A549 (cell line): ENCODE data around the gene ZNRF3. TPM values are rescaled to one million over a fixed set of nuclear protein-coding genes. Genes with fewer than 3 reads are reported as not detected.
"Not testable (repeated sequence)": the region's sequence is repeated elsewhere in the genome, so short reads cannot be mapped to it uniquely, and the experiment has no call there.

Experiments used
- ATAC-seq, 2 experiments: fragments of 200-7000 bp in 1 of 2; fragments of >200 bp in 1 of 2; cut with Nextera tagmentation in 1 of 2; cut with Tn5 transposase in 1 of 2; 3 replicates each; pipeline versions ENCODE4 v1.8.0 to v1.9.1; 2018 to 2020; ENCODE audit warnings: mild to moderate bottlenecking in 1 of 2, moderate library complexity in 1 of 2
- CTCF ChIA-PET: fragments of 300-600 bp; sonication (Branson Sonifier 250); formaldehyde crosslinking; extraction: SDS; loops from one replicate; lab custom pipeline; 2021; ENCODE audit warnings: antibody characterized with exemption, inconsistent platforms; lab: Yijun Ruan, JAX
- POLR2A ChIA-PET: fragments of 350-600 bp; formaldehyde crosslinking; extraction: SDS; loops from one replicate; lab custom pipeline; 2021; ENCODE audit warnings: antibody characterized with exemption, inconsistent platforms; lab: Yijun Ruan, JAX
- DNase-seq, 2 experiments: peaks; one replicate each; pipeline versions ENCODE4 v3.0.0 to v3.0.0-alpha.2; 2011 to 2016; ENCODE audit warnings: low read depth in 1 of 2, low spot score in 1 of 2
- FAIRE-seq: peaks from 2 replicates; lab custom pipeline; 2011; peaks lifted over from hg19 to GRCh38; lab: Jason Lieb, UNC
- H3K27ac ChIP-seq, 2 experiments: fragments of >200 bp; sonication (Bioruptor Twin); formaldehyde crosslinking; 3 replicates each; pipeline ENCODE4 v1.5.1; 2016 to 2017
- H3K4me1 ChIP-seq: fragments of >200 bp; sonication (Bioruptor Twin); formaldehyde crosslinking; 3 replicates; pipeline ENCODE4 v1.6.1; 2016
- H3K4me2 ChIP-seq: fragments of >200 bp; sonication (Bioruptor Twin); formaldehyde crosslinking; 3 replicates; pipeline ENCODE4 v1.6.1; 2016
- H3K4me3 ChIP-seq: fragments of >200 bp; sonication (Bioruptor Twin); formaldehyde crosslinking; 3 replicates; pipeline ENCODE4 v1.5.1; 2016
- H3K9me3 ChIP-seq: fragments of >200 bp; sonication (Bioruptor Twin); formaldehyde crosslinking; 3 replicates; pipeline ENCODE4 v1.6.1; 2016
- BHLHE40 ChIP-seq: IDR thresholded peaks from 2 replicates; pipeline ENCODE4 v1.6.1; 2012; ENCODE audit warnings: low read depth, low read length, inconsistent platforms
- CBX2 ChIP-seq: fragments of 200-600 bp; sonication (generic); IDR thresholded peaks from 2 replicates; pipeline ENCODE4 v1.6.1; 2016; ENCODE audit warnings: low read depth, mild to moderate bottlenecking, borderline replicate concordance
- CBX8 ChIP-seq: fragments of 200-600 bp; sonication (generic); IDR thresholded peaks from 2 replicates; pipeline ENCODE4 v1.6.1; 2016
- EHF ChIP-seq: fragments of 250-450 bp; sonication (Bioruptor Pico); IDR thresholded peaks from 2 replicates; pipeline ENCODE4 v1.5.0; 2020; ENCODE audit warnings: mild to moderate bottlenecking
- FOSB ChIP-seq: fragments of 250-450 bp; sonication (Bioruptor Pico); IDR thresholded peaks from 2 replicates; pipeline ENCODE4 v1.5.0; 2020; ENCODE audit warnings: mild to moderate bottlenecking, moderate library complexity
- FOSL2 ChIP-seq, 2 experiments: fragments of 450-650 bp in 1 of 2; fragments of >200 bp in 1 of 2; sonication (Bioruptor Twin) in 1 of 2; formaldehyde crosslinking; IDR thresholded peaks; 2 replicates each; pipeline versions ENCODE4 v1.5.0 to v1.6.1; 2016 to 2020; ENCODE audit warnings: mild to moderate bottlenecking in 1 of 2, moderate library complexity in 1 of 2
- FOXS1 ChIP-seq: fragments of 250-450 bp; sonication (Bioruptor Pico); IDR thresholded peaks from 2 replicates; pipeline ENCODE4 v1.5.0; 2020; ENCODE audit warnings: mild to moderate bottlenecking, moderate library complexity
- HDAC2 ChIP-seq: fragments of 200-600 bp; sonication (generic); IDR thresholded peaks from 2 replicates; pipeline ENCODE4 v1.6.1; 2016
- HOXB5 ChIP-seq: fragments of 250-450 bp; sonication (Bioruptor Pico); IDR thresholded peaks from 2 replicates; pipeline ENCODE4 v1.5.0; 2020; ENCODE audit warnings: mild to moderate bottlenecking, moderate library complexity
- JUN ChIP-seq, 2 experiments: fragments of >200 bp; sonication (Bioruptor Twin); formaldehyde crosslinking; IDR thresholded peaks; 2 replicates in 1 of 2; 3 replicates in 1 of 2; pipeline ENCODE4 v1.6.1; 2016 to 2017
- JUNB ChIP-seq: fragments of >200 bp; sonication (Bioruptor Twin); formaldehyde crosslinking; IDR thresholded peaks from 2 replicates; pipeline ENCODE4 v1.6.1; 2016
- NFE2L2 ChIP-seq: fragments of 150-350 bp; conservative IDR thresholded peaks from 2 replicates; pipeline ENCODE4 v1.6.1; 2014; ENCODE audit warnings: low read length
- PHF8 ChIP-seq: fragments of 200-600 bp; sonication (generic); IDR thresholded peaks from 2 replicates; pipeline ENCODE4 v1.6.1; 2016; ENCODE audit warnings: low read depth, mild to moderate bottlenecking, antibody characterized with exemption, moderate library complexity, borderline replicate concordance
- POLR2A ChIP-seq: IDR thresholded peaks from 2 replicates; pipeline ENCODE4 v1.6.1; 2012; ENCODE audit warnings: mild to moderate bottlenecking, low read length
- POLR2AphosphoS2 ChIP-seq: conservative IDR thresholded peaks from 2 replicates; pipeline ENCODE4 v1.6.1; 2012; ENCODE audit warnings: low read length, improper control_type of control experiment, inconsistent platforms
- RNF2 ChIP-seq: fragments of 200-600 bp; sonication (generic); IDR thresholded peaks from 2 replicates; pipeline ENCODE4 v1.6.1; 2016; ENCODE audit warnings: low read depth, mild to moderate bottlenecking, antibody characterized with exemption, moderate library complexity, borderline replicate concordance
- TFCP2L1 ChIP-seq: fragments of 250-450 bp; sonication (Bioruptor Pico); IDR thresholded peaks from 2 replicates; pipeline ENCODE4 v1.5.0; 2021; ENCODE audit warnings: mild to moderate bottlenecking
- TP53 ChIP-seq: fragments of 250-450 bp; sonication (Bioruptor Pico); IDR thresholded peaks from 2 replicates; pipeline ENCODE4 v1.5.0; 2021; ENCODE audit warnings: mild to moderate bottlenecking, moderate library complexity
- WGBS: methylation state at CpG from one replicate; pipeline ENCODE4 v1.1.6; 2017; ENCODE audit errors: missing lambda C conversion rate; 5-methylcytosine and 5-hydroxymethylcytosine counted together
- polyA plus RNA-seq, 4 experiments: library from polyadenylated mRNA; depleted of rRNA in 3 of 4; stranded (reverse); fragments of >200 nt; fragmentation: RNase III in 1 of 4; extraction: RNeasy Plus Mini Kit Qiagen cat#74134 plus additional on column Dnase treatment in 1 of 4; gene quantifications; 2 replicates in 3 of 4; 3 replicates in 1 of 4; pipeline ENCODE4 v1.2.3, GENCODE V29; 2011 to 2017
- TF ChIP-seq, protein P1 (sequence below): fragments of >200 bp; sonication (Bioruptor Twin); formaldehyde crosslinking; IDR thresholded peaks from 3 replicates; pipeline ENCODE4 v1.6.1; 2016
- TF ChIP-seq, protein P2 (sequence below): fragments of >200 bp; sonication (Bioruptor Twin); formaldehyde crosslinking; IDR thresholded peaks from 3 replicates; pipeline ENCODE4 v1.5.1; 2016

ZNRF3 gene
- polyA plus RNA-seq, 2 of the 4 experiments (the other 2 are of a cell fraction), result 4.6 to 6.9 TPM

DNA sequence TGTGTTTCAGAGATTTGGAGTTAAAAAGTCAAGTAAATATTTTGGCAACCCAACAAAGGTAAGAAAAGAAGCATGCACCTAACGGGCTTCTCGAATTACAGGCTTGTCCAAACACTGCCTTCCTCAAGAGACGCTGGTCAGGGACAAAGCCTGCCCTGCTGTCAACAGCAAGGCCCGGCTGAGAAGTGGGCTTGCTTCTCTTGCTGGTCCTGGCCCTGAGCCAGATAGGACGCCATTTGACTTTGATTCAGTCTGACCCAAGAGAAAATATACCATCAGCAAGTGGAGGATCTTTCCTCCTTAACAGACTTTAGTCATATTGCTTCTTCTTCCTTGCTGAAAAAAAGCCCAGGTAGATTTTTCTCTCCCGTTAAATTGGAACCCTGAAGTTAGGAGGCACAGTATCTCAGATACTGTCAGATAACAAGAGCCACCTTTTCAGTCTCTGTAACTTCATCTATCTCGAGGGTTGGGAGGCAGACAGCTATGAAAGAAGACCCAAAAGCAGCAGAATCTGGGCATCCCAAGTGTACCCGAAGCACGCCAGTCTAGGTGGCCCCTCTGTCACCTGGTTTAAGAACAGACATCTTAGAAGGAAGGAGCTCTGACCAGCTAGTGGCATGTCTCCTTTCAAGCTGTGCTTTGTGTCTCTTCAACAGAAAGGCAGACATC lies 120.7 kb downstream of the ZNRF3 start:
- no peak for FAIRE-seq
- no peaks in the 10 kb centered on the region for H3K9me3 ChIP-seq
- WGBS, result 61% methylated on average over 9 of the region's 9 CpGs
- TF ChIP-seq RNF2 (no peak), CBX2 (no peak), HOXB5 (no peak), NFE2L2 (no peak), FOXS1 (no peak), TFCP2L1 (CRISPR knock-in tag) (no peak), PHF8 (no peak), POLR2AphosphoS2 (no peak), FOSB (CRISPR knock-in tag) (no peak), JUNB (no peak), TP53 (no peak)
- TF ChIP-seq, all 56 proteins: peak for 0
- Histone ChIP-seq H3K4me2 (no peak overlapping the region; the same call in 2 of the 3 replicates), H3K27ac (peak overlapping the region in 1 of 2 experiments; percentile 48; a peak in 3 of 6 replicates), H3K4me3 (no peak overlapping the region), H3K4me1 (peaks cover 30% of the 10 kb centered on the region)
- DNase-seq, result no peak
- ATAC-seq, result no peak
- POLR2A ChIA-PET, result no interaction called here
- CTCF ChIA-PET, result interaction anchor here (1.1 to 1.3 kb wide), 2 partner anchors 14 to 36 kb away, joined by 3 to 4 read pairs; no protein-coding TSS in a partner anchor

DNA sequence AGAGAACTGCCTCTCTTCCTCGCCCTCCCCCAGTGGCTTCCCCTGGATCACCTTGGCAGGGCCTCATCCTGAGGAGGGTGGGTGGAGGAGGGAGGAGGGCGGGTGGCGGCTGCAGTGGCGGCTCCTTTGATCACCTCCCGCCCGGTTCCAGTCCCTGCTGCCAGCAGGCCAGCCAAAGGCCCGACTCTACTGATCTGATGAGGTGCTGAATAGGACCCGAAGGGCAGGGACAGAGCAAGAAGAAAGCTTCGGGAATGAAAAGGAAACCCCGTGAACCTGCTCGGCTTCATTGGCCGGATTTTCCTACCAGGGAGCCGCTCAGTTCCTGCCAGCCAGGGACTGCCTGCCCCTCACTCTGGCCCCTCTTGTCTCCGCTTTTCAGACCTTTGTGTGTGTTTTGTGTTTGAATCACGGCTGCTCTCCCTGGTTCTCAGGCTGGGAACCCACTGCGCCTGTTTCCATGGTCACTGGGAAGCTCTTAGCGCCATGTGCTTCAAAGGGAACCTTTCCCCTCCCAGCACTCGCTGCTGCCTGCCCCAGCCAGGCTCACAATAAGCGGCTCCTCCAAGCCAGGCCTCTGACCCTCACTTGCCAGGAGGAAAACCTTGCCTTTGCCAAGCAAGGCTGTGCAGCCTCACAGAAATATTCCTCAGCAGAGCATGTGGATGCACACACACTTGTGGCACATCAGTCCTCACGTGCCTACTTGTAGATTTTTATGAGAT lies 121.4 kb downstream of the ZNRF3 start:
- peak overlapping the region in 1 of 2 experiments; percentile 48; a peak in 3 of 6 replicates for H3K27ac ChIP-seq
- ChIA-PET POLR2A (no interaction called here), CTCF (interaction anchor here (1.1 to 1.3 kb wide), 2 partner anchors 13 to 35 kb away, joined by 3 to 4 read pairs; no protein-coding TSS in a partner anchor)
- ATAC-seq, result no peak
- WGBS, result 85% methylated on average over 17 of the region's 20 CpGs
- no peak overlapping the region for H3K4me2 ChIP-seq
- peaks cover 25% of the 10 kb centered on the region for H3K4me1 ChIP-seq
- TF ChIP-seq, protein P1, sequence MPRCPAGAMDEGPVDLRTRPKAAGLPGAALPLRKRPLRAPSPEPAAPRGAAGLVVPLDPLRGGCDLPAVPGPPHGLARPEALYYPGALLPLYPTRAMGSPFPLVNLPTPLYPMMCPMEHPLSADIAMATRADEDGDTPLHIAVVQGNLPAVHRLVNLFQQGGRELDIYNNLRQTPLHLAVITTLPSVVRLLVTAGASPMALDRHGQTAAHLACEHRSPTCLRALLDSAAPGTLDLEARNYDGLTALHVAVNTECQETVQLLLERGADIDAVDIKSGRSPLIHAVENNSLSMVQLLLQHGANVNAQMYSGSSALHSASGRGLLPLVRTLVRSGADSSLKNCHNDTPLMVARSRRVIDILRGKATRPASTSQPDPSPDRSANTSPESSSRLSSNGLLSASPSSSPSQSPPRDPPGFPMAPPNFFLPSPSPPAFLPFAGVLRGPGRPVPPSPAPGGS, result no peak
- TF ChIP-seq, protein P2, sequence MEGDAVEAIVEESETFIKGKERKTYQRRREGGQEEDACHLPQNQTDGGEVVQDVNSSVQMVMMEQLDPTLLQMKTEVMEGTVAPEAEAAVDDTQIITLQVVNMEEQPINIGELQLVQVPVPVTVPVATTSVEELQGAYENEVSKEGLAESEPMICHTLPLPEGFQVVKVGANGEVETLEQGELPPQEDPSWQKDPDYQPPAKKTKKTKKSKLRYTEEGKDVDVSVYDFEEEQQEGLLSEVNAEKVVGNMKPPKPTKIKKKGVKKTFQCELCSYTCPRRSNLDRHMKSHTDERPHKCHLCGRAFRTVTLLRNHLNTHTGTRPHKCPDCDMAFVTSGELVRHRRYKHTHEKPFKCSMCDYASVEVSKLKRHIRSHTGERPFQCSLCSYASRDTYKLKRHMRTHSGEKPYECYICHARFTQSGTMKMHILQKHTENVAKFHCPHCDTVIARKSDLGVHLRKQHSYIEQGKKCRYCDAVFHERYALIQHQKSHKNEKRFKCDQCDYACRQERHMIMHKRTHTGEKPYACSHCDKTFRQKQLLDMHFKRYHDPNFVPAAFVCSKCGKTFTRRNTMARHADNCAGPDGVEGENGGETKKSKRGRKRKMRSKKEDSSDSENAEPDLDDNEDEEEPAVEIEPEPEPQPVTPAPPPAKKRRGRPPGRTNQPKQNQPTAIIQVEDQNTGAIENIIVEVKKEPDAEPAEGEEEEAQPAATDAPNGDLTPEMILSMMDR, result no peak
- no peak for TF ChIP-seq BHLHE40
- TF ChIP-seq EHF (CRISPR knock-in tag), result no peak
- no peak for TF ChIP-seq POLR2A
- no peak for TF ChIP-seq JUN (IDR thresholded peaks at IDR 0.05)
- TF ChIP-seq HDAC2, result no peak
- TF ChIP-seq FOSL2 (IDR thresholded peaks at IDR 0.05), result no peak
- TF ChIP-seq FOSL2 (CRISPR knock-in tag; IDR thresholded peaks at IDR 0.05), result no peak
- no peak for TF ChIP-seq CBX8
- no peak for TF ChIP-seq POLR2AphosphoS2
- no peak overlapping the region for H3K4me3 ChIP-seq
- DNase-seq, result no peak
- H3K9me3 ChIP-seq, result no peaks in the 10 kb centered on the region
- FAIRE-seq, result no peak

DNA sequence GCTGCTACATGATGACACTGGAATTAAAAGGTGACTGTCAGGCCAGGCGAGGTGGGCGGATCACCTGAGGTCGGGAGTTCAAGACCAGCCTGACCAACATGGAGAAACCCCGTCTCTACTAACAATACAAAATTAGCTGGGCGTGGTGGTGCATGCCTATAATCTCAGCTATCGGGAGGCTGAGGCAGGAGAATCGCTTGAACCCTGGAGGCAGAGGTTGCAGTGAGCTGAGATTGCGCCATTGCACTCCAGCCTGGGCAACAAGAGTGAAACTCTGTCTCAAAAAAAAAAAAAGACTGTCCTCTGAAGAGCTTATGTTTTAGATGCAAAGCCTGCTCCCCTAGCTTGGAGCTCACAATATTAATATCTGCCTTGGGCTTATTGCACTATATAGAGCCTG lies 122.4 kb downstream of the ZNRF3 start:
- POLR2A ChIA-PET, H3K4me3 ChIP-seq, DNase-seq, H3K9me3 ChIP-seq, H3K27ac ChIP-seq, ATAC-seq, FAIRE-seq, H3K4me2 ChIP-seq: not testable (repeated sequence)
- H3K4me1 ChIP-seq, result peaks cover 16% of the 10 kb centered on the region
- CTCF ChIA-PET, result interaction anchor here (0.7 kb wide), 2 partner anchors 14 to 35 kb away, joined by 3 read pairs; no protein-coding TSS in a partner anchor
- WGBS, result 88% methylated on average over 8 of the region's 8 CpGs
